K562 (cell line): ENCODE results near the gene DHTKD1. TPM values are rescaled to one million over a fixed set of nuclear protein-coding genes. Genes with fewer than 3 reads are reported as not detected.

Experiments used
- ATAC-seq: fragments of 200-7000 bp; cut with Tn5 transposase; 3 replicates; pipeline ENCODE4 v1.9.1; 2020; ENCODE audit warnings: moderate library complexity
- BruUV-seq: library from RNA; stranded (reverse); fragments of 400-500 nt; replicated peaks from 2 replicates; lab custom pipeline; 2021; lab: Mats Ljungman, UMichigan
- CTCF ChIA-PET: fragments of 300-600 bp; formaldehyde crosslinking; extraction: SDS; loops from one replicate; lab custom pipeline; 2021; ENCODE audit warnings: low intra/inter-chr PET ratio; lab: Yijun Ruan, JAX
- POLR2A ChIA-PET: fragments of 300-600, 350-650 bp; sonication (Branson Sonifier 250); formaldehyde crosslinking; extraction: SDS; loops from one replicate; lab custom pipeline; 2021; ENCODE audit warnings: antibody characterized with exemption, inconsistent platforms; lab: Yijun Ruan, JAX
- DNase-seq, 4 experiments: peaks; one replicate each; pipeline versions ENCODE4 v3.0.0 to v3.0.0-alpha.2; 2011 to 2018; ENCODE audit warnings: low spot score in 3 of 4, mixed read lengths in 3 of 4; ENCODE audit errors: extremely low read depth in 1 of 4
- FAIRE-seq: peaks from 2 replicates; lab custom pipeline; 2011; peaks lifted over from hg19 to GRCh38; lab: Jason Lieb, UNC
- H2AFZ ChIP-seq: 2 replicates; pipeline ENCODE4 v1.6.0; 2011; ENCODE audit warnings: low read depth, low read length, control low read depth, inconsistent platforms
- H3K27ac ChIP-seq: fragments of 200-600 bp; 3 replicates; pipeline ENCODE4 v1.8.0; 2011; ENCODE audit warnings: low read depth, mild to moderate bottlenecking, control low read depth, inconsistent platforms, low read length, moderate library complexity, mixed read lengths; ENCODE audit errors: extremely low read depth
- H3K27me3 ChIP-seq, 2 experiments: fragments of 300-600 bp in 1 of 2; 2 replicates in 1 of 2; 3 replicates in 1 of 2; pipeline versions ENCODE4 v1.6.0 to v1.8.0; 2011; ENCODE audit warnings: inconsistent platforms in 2 of 2, low read length in 2 of 2, mild to moderate bottlenecking in 1 of 2, mixed read lengths in 1 of 2, moderate library complexity in 1 of 2; ENCODE audit not compliant: control insufficient read depth in 2 of 2, insufficient read depth in 2 of 2
- H3K36me3 ChIP-seq: fragments of 300-600 bp; 3 replicates; pipeline ENCODE4 v1.8.0; 2011; ENCODE audit warnings: mild to moderate bottlenecking, low read length, inconsistent platforms; ENCODE audit not compliant: control insufficient read depth, insufficient read depth
- H3K4me1 ChIP-seq, 2 experiments: fragments of 200-600 bp in 1 of 2; replicated peaks in 1 of 2; 2 replicates in 1 of 2; 3 replicates in 1 of 2; pipeline versions ENCODE4 v1.5.1 to v1.8.0; 2011; ENCODE audit warnings: inconsistent platforms in 2 of 2, low read length in 2 of 2, mild to moderate bottlenecking in 1 of 2, mixed read lengths in 1 of 2, moderate library complexity in 1 of 2; ENCODE audit not compliant: control insufficient read depth in 2 of 2, insufficient read depth in 2 of 2
- H3K4me2 ChIP-seq: 2 replicates; pipeline ENCODE4 v1.6.1; 2011; ENCODE audit warnings: low read length, control low read depth, inconsistent platforms, mixed read lengths; ENCODE audit not compliant: insufficient read depth
- H3K4me3 ChIP-seq: fragments of 200-600 bp; sonication (generic), shearing (Covaris generic); 2 replicates; pipeline ENCODE4 v1.5.1; 2016; ENCODE audit warnings: control low read depth, inconsistent platforms
- H3K79me2 ChIP-seq: fragments of 200-600 bp; 3 replicates; pipeline ENCODE4 v1.8.0; 2011; ENCODE audit warnings: low read length, inconsistent platforms; ENCODE audit not compliant: control insufficient read depth, insufficient read depth
- H3K9ac ChIP-seq, 2 experiments: 2 replicates each; pipeline versions ENCODE4 v1.6.0 to v1.6.1; 2011; ENCODE audit warnings: low read depth in 2 of 2, low read length in 2 of 2, control low read depth in 1 of 2, inconsistent platforms in 1 of 2, mild to moderate bottlenecking in 1 of 2, mixed read lengths in 1 of 2; ENCODE audit not compliant: insufficient read depth in 1 of 2
- H3K9me1 ChIP-seq: one replicate; pipeline ENCODE4 v1.6.0; 2011; ENCODE audit warnings: inconsistent platforms, mild to moderate bottlenecking, low read length, moderate library complexity; ENCODE audit not compliant: control insufficient read depth, insufficient read depth
- H3K9me3 ChIP-seq: replicated peaks from 2 replicates; pipeline ENCODE4 v1.5.1; 2011; ENCODE audit warnings: low read depth, low read length, inconsistent platforms; ENCODE audit not compliant: control insufficient read depth, insufficient read depth
- H4K20me1 ChIP-seq: replicated peaks from 2 replicates; pipeline ENCODE4 v1.6.1; 2011; ENCODE audit warnings: low read length, inconsistent platforms, mixed read lengths; ENCODE audit not compliant: control insufficient read depth, insufficient read depth
- ARHGAP35 ChIP-seq: fragments of 450-650 bp; IDR thresholded peaks from 2 replicates; pipeline ENCODE4 v1.6.1; 2018; ENCODE audit not compliant: partially characterized antibody
- C11orf30 ChIP-seq: fragments of 450-650 bp; IDR thresholded peaks from 2 replicates; pipeline ENCODE4 v1.6.1; 2016; ENCODE audit warnings: low read depth, mild to moderate bottlenecking
- CCAR2 ChIP-seq: fragments of 200-400 bp; formaldehyde crosslinking; IDR thresholded peaks from 2 replicates; pipeline ENCODE4 v1.6.1; 2017; ENCODE audit warnings: mild to moderate bottlenecking, low read depth, low read length
- COPS2 ChIP-seq: fragments of 450-650 bp; conservative IDR thresholded peaks from 2 replicates; pipeline ENCODE4 v1.6.1; 2016; ENCODE audit warnings: mild to moderate bottlenecking, moderate library complexity
- GABPB1 ChIP-seq: sonication (generic); formaldehyde crosslinking; IDR thresholded peaks from 2 replicates; pipeline ENCODE4 v1.8.0; 2022; ENCODE audit warnings: mild to moderate bottlenecking, missing genetic modification reagents
- IFI16 ChIP-seq: fragments of 250-450 bp; sonication (Bioruptor Pico); IDR thresholded peaks from 2 replicates; pipeline ENCODE4 v2.1.2; 2022; ENCODE audit warnings: mild to moderate bottlenecking, inconsistent platforms
- IRF1 ChIP-seq: sonication (generic); formaldehyde crosslinking; IDR thresholded peaks from 2 replicates; pipeline ENCODE4 v1.8.0; 2022; ENCODE audit warnings: missing genetic modification reagents, mild to moderate bottlenecking, borderline replicate concordance
- MAFF ChIP-seq: IDR thresholded peaks from 2 replicates; pipeline ENCODE4 v1.6.1; 2012; ENCODE audit warnings: low read length, improper control_type of control experiment
- MAFG ChIP-seq: fragments of 450-650 bp; conservative IDR thresholded peaks from 2 replicates; pipeline ENCODE4 v1.6.1; 2016; ENCODE audit warnings: missing genetic modification characterization, missing compliant biosample characterization
- MAZ ChIP-seq, 2 experiments: fragments of 450-650 bp in 1 of 2; sonication (generic) in 1 of 2; formaldehyde crosslinking; IDR thresholded peaks in 1 of 2; conservative IDR thresholded peaks in 1 of 2; 2 replicates each; pipeline versions ENCODE4 v1.4.0 to v1.5.0; 2020; ENCODE audit warnings: mild to moderate bottlenecking in 1 of 2, missing genetic modification reagents in 1 of 2
- RBBP5 ChIP-seq: fragments of 200-600 bp; sonication (generic); IDR thresholded peaks from 2 replicates; pipeline ENCODE4 v1.6.1; 2012; ENCODE audit warnings: borderline replicate concordance, mild to moderate bottlenecking, low read length, control low read depth, inconsistent platforms; ENCODE audit not compliant: insufficient read depth, poor library complexity, severe bottlenecking
- ZNF316 ChIP-seq: fragments of 450-650 bp; IDR thresholded peaks from 2 replicates; pipeline ENCODE4 v1.6.1; 2016
- WGBS: fragments of 100-300 bp; shearing (Covaris generic); methylation state at CpG from one replicate; pipeline ENCODE4 v1.1.6; 2016; ENCODE audit warnings: low coverage, mixed read lengths; ENCODE audit not compliant: insufficient coverage; ENCODE audit errors: missing lambda C conversion rate; 5-methylcytosine and 5-hydroxymethylcytosine counted together
- in situ Hi-C: fragments of 300-500 bp; cut with MboI; formaldehyde crosslinking; loops from 4 replicates; pipeline ENCODE4 v1.15.0; 2018; ENCODE audit warnings: inconsistent platforms, mixed read lengths
- intact Hi-C: fragments of 100-400 bp; cut with micrococcal nuclease; formaldehyde crosslinking; loops from 2 replicates; pipeline ENCODE4 v1.14.2; 2022
- polyA plus RNA-seq, 8 experiments: library from polyadenylated mRNA; depleted of rRNA in 4 of 8; stranded (reverse) in 5 of 8; unstranded in 3 of 8; fragments of >200 nt; fragmentation: Nextera tagmentation in 2 of 8; fragmentation: Illumina TruSeq in 1 of 8; extraction: Ambion mirVana in 2 of 8; extraction: Trizol in 1 of 8; gene quantifications; 2 replicates each; pipeline versions ENCODE4 v1.2.1 to v1.2.3, GENCODE V29; 2011 to 2014; ENCODE audit warnings: inconsistent platforms in 1 of 8, missing spikeins in 1 of 8
- total RNA-seq, 7 experiments: library from RNA; depleted of rRNA in 6 of 7; stranded (reverse); fragments of >200 nt in 6 of 7; fragmentation: Illumina TruSeq in 2 of 7; extraction: Trizol in 2 of 7; gene quantifications; 2 replicates each; pipeline versions ENCODE4 v1.2.1 to v1.2.3, GENCODE V29; 2011 to 2021; ENCODE audit warnings: low replicate concordance in 1 of 7

DHTKD1 gene
- total and polyA plus RNA-seq, 9 of the 15 experiments (the other 6 are each of a cell fraction or from before 2014, with no cell fraction given), result 3.1 to 19.7 (median 6.8) TPM

- DNase-seq, result no peak
- FAIRE-seq, result no peak
- in situ Hi-C loops, result no loop called here
- intact Hi-C loops, result no loop called here
- Histone ChIP-seq H3K9me3 (no peaks in the 10 kb centered on the region), H2AFZ (peak overlapping the region; percentile 71), H3K4me3 (no peak overlapping the region), H3K79me2 (no peaks in the 10 kb centered on the region), H3K4me1 (peaks cover 14 to 17% of the 10 kb centered on the region in 2 experiments; a peak in 4 of 5 replicates), H3K27ac (no peak overlapping the region; the same call in 2 of the 3 replicates), H3K4me2 (peak overlapping the region; percentile 67), H4K20me1 (no peaks in the 10 kb centered on the region), H3K27me3 (no peaks in the 10 kb centered on the region), H3K9me1 (no peaks in the 10 kb centered on the region), H3K9ac (peak overlapping the region in 1 of 2 experiments; percentile 48; a peak in 1 of 4 replicates), H3K36me3 (no peaks in the 10 kb centered on the region)
- ATAC-seq, result peak; percentile 71
- CTCF ChIA-PET, result no interaction called here
- POLR2A ChIA-PET, result interaction anchor here (0.6 to 1.0 kb wide), 5 partner anchors 9 to 65 kb away, joined by 3 to 6 read pairs (median 4); partner anchors contain the start of gene UPF2
- BruUV-seq, result no TSS peak
- 21% methylated on average over 14 of the region's 14 CpGs for WGBS
- TF ChIP-seq MAFG (tag) (peak; percentile 41; the same call in 1 of the 2 replicates), C11orf30 (peak; percentile 52; the same call in 1 of the 2 replicates), ZNF316 (peak; percentile 37), GABPB1 (CRISPR knock-in tag) (peak; percentile 20; the same call in 1 of the 2 replicates), IRF1 (CRISPR knock-in tag) (no peak), COPS2 (no peak), CCAR2 (0 out of 2 replicates have a peak, but pooled peaks have one; percentile 13), MAFF (0 out of 2 replicates have a peak, but pooled peaks have one; percentile 4), ARHGAP35 (no peak), RBBP5 (peak; percentile 49), MAZ (CRISPR knock-in tag; conservative IDR thresholded peaks at IDR 0.05 in 1 of 2, IDR thresholded peaks at IDR 0.05 in 1 of 2) (0 out of 4 replicates have a peak, but pooled peaks of 1 of the 2 experiments have one; percentile 6), IFI16 (0 out of 2 replicates have a peak, but pooled peaks have one; percentile 19)
Measured at GRCh38 chr10:12062754-12063482, 5.8 kb upstream of the DHTKD1 start.
